ENCODE measurements around the gene CACNA1I.

The CACNA1I gene

GRCh38 chr22:39623603-39624500 is 53.3 kb downstream of the CACNA1I start:
- DNase-seq (ENCODE audit: low read depth), result no peak
- TF ChIP-seq CTCF (IDR thresholded peaks at IDR 0.05; ENCODE audit: insufficient read depth, low read depth, low read length, missing control alignments), result no peak
- no peak overlapping the region for H3K4me3 ChIP-seq (ENCODE audit: low read length)

GRCh38 chr22:39624501-39624821 is 53.9 kb downstream of the CACNA1I start:
- no peak for TF ChIP-seq CTCF (IDR thresholded peaks at IDR 0.05; ENCODE audit: insufficient read depth, low read depth, low read length, missing control alignments)
- no peak overlapping the region for H3K4me3 ChIP-seq (ENCODE audit: low read length)
- no peak for DNase-seq (ENCODE audit: low read depth)

GRCh38 chr22:39625569-39626537 is 55.3 kb downstream of the CACNA1I start:
- no peak for DNase-seq (ENCODE audit: low read depth)
- no peak for TF ChIP-seq CTCF (IDR thresholded peaks at IDR 0.05; ENCODE audit: insufficient read depth, low read depth, low read length, missing control alignments)
- H3K4me3 ChIP-seq (ENCODE audit: low read length), result no peak overlapping the region

- DNase-seq (ENCODE audit: low read depth), result no peak
- TF ChIP-seq CTCF (IDR thresholded peaks at IDR 0.05; ENCODE audit: insufficient read depth, low read depth, low read length, missing control alignments), result no peak
Measured at GRCh38 chr22:39627208-39627607, 56.7 kb downstream of the CACNA1I start.

GRCh38 chr22:39627865-39628562 is 57.5 kb downstream of the CACNA1I start:
- DNase-seq (ENCODE audit: low read depth), result no peak
- no peak overlapping the region for H3K4me3 ChIP-seq (ENCODE audit: low read length)
- TF ChIP-seq CTCF (IDR thresholded peaks at IDR 0.05; ENCODE audit: insufficient read depth, low read depth, low read length, missing control alignments), result no peak

More at GRCh38 chr22:39627208-39627607, 56.7 kb downstream of the CACNA1I start:
- H3K4me3 ChIP-seq (ENCODE audit: low read length), result no peak overlapping the region

GRCh38 chr22:39628563-39629080 is 58.1 kb downstream of the CACNA1I start:
- DNase-seq (ENCODE audit: low read depth), result no peak
- no peak overlapping the region for H3K4me3 ChIP-seq (ENCODE audit: low read length)
- no peak for TF ChIP-seq CTCF (IDR thresholded peaks at IDR 0.05; ENCODE audit: insufficient read depth, low read depth, low read length, missing control alignments)

All from epithelial cell of esophagus (primary cell).